Activated CD4-positive, alpha-beta T cell treated with anti-CD3 and anti-CD28 coated beads for 48 hours (primary cell): Measurements from ENCODE around the gene CMSS1.
"Not testable (repeated sequence)": the region's sequence is repeated elsewhere in the genome, so short reads cannot be mapped to it uniquely, and the experiment has no call there.

ENCODE experiments used
- DNase-seq: peaks from one replicate; pipeline ENCODE4 v3.0.0-alpha.2; 2020

The CMSS1 gene

DNA sequence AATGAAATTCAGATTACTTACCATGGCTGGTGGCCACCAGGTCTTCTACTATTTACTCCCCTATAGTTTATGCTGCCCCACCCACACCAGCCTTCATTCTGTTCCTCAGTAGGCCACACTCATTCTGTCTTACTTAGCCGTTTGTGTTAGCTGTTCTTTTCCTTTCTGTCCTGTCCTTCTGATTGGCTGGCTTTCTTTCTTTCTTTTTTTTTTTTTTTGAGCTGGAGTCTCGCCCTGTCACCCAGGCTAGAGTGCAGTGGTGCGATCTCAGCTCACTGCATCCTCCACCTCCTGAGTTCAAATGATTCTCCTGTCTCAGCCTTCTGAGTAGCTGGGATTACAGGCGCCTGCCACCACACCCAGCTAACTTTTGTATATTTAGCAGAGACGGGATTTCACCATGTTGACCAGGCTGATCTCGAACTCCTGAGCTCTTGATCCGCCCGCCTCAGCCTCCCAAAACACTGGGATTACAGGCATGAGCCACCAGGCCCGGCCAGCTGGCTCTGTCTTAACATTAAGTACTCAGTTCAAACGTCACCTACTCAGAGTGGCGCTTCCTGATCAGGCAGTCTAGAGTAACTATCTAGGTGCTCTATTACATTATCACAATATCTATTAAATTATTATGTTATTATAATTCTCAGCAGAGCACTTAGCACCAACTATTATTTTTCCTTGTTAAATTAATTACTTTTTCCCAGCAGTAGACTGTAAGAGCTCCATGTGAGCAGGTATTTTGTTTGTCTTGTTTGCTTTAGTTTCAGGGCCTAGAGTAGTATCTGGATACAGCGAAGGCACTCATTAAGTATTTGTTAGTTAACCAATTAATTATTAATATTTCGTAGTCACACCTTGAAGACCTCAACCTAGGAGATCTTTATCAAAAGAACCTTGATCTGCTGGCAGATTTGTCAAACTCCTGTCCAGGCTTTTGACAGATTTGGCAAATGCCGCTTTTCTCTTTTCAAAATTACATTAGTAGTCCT, 6.4 kb downstream of the CMSS1 start:
- DNase-seq, result no peak

GRCh38 chr3:99825004-99825640, 7.5 kb downstream of the CMSS1 start:
- no peak for DNase-seq

DNA sequence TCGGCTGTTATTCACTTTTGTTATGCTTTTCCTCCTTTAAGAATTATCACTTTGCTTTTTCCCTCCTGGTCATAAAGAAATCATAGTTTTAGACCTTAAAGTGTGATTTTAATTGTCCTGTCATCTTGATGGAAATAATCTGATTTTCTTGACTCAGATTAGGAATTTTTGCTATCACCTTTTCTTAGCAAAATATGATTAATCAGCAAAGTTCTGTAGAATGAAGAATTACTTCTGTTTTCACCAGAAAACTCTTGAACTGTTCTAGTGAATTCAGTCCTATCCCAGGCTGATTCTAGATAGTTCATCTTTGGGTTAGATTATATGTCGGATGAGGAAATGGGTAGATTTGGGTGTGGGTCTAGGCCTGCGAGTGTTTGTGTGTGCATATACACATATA, 12.2 kb downstream of the CMSS1 start:
- DNase-seq, result no peak

GRCh38 chr3:99833617-99834205, 16.0 kb downstream of the CMSS1 start:
- DNase-seq, result no peak

DNA sequence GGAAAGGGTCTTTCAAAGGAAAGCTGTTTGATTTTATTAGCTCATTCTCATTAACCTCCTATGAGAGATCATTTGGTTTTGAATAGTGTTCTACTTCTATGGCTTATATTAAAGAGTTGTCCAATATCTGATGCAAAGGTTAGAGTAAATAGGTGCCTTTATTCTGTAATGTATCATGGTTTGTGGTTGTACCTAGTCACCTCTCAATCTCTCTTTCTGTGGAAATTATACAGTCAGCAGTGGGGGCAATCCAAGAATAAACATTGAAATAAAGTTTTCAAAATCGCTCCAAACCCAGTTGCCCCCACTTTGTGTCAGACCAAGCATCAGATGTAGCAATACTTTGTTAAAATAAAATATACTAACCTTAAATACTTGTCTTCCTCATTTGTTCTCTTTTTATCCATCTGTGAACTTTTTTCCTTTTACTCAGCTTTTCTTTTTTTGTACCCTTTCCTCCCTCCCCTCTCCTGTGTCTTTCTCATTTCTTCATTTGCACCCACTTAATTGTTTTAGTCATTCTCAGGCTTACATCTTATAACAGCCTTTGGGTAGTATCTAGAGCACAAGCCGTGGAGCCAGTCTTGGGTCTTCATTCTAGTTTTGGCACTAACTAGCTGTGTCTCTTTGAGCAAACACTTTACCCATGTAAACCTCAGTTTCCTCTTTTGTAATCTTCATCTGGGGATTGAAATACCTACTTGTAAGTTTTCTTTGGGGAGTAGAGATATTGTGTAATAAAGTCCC, 16.7 kb downstream of the CMSS1 start:
- no peak for DNase-seq

DNA sequence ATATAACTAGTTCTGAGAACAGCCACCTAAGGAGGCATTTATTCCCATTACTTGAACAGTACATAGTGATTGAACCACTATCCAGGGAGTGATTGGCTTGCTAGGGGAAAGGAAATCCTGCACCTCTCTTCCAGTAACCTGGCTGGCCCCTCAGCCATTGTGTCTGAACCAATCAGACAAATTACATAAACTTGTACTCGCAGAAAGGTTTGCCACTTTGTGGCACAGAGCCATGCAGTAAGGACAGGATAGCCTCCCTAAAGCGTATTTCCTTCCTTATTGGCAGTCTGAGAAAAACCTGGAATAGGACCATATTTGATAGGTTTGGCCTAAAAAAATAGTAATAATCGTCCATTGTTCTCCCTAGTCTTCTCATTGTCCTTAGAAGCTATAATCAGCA, 19.0 kb downstream of the CMSS1 start:
- no peak for DNase-seq

GRCh38 chr3:99837715-99838114, 20.1 kb downstream of the CMSS1 start:
- DNase-seq, result no peak

GRCh38 chr3:99838755-99839154, 21.1 kb downstream of the CMSS1 start:
- DNase-seq, result no peak

DNA sequence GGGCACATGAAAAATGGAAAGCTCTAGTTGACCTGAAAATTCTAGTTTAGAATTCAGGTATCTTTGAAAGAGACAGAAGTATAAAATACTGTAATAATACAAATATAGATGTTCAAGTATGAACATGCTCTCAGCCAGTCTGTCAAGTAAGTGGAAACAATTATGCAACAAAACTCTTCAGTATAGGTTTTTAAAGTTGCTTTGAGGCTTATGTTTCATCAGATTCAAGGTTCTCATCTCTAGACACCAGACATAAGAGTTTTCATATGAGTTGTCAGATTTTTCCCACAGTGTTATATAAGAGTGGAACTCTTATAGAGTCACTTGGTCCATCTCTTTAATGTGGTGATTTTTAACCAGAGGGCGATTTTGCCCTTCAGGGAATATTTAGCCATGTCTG, 22.0 kb downstream of the CMSS1 start:
- DNase-seq, result no peak

- DNase-seq, result not testable (repeated sequence)
These were observed 24.3 kb downstream of the CMSS1 start for GRCh38 chr3:99841949-99842348.

GRCh38 chr3:99842826-99843589, 25.3 kb downstream of the CMSS1 start:
- DNase-seq, result no peak

- no peak for DNase-seq
These were observed 26.1 kb downstream of the CMSS1 start for GRCh38 chr3:99843590-99844258.

- DNase-seq, result no peak
These were observed 27.7 kb downstream of the CMSS1 start for GRCh38 chr3:99845331-99845730.

DNA sequence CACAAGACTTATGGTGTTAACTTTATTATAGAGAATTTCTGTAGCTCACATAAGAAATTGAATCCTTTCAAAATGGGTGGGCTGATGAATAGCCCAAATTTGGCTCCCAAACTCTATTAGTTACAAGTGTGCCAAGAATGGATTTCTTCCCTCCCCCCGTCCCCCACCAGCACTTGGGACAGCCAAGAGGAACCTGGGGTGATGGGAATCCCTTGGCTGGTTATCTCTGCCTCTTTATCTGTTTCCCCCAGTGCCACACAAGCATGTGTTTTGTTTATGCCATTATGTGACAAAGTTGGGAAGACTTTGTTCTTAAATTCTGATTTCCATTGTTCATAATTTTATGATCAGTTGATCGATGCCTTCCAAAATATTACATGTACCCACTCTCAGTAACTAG, 28.3 kb downstream of the CMSS1 start:
- DNase-seq, result no peak

- DNase-seq, result no peak
These were observed 29.0 kb downstream of the CMSS1 start for GRCh38 chr3:99846477-99847160.

DNA sequence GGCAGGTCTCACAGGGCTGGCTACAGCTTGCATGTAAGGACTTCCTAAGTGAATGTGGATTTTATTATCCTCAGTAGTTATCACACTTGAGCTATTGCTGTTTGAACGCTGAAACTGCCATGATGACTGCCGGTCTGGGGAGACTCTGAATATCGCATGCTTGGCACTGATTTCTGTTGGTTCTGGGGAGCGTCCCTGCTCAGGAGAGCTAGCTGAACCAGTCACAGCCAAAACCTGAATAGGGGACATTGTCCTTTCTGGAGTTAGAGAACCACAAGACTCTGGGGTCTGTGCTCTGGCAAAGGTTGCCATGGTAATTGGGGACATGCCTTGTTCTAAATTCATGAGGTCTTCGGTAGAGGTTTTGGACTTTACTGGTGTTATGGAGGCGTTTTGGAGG, 30.8 kb downstream of the CMSS1 start:
- DNase-seq, result no peak

- DNase-seq, result no peak
These were observed 32.9 kb downstream of the CMSS1 start for GRCh38 chr3:99850608-99851007.

- no peak for DNase-seq
These were observed 34.3 kb downstream of the CMSS1 start for GRCh38 chr3:99851955-99852354.

DNA sequence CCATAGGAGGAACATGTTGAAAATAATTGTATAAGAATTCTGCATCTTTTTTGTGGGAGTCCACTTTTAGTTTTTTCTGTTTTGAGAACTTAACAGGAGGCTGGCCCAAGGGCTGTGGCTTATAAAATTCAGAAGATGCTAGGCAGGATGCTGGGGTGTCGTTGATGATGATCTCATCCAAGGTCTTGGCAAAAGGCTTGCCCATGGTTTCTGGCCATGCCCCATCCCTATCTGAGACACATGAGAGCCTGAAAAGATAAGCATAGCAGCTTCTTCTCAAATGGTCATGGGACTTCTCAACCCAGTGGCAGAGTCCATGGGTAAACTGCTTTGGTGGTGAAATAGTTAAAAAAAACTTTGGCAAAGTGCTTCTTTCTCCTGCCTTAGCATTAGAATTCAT, 35.2 kb downstream of the CMSS1 start:
- DNase-seq, result no peak

GRCh38 chr3:99854756-99855298, 37.2 kb downstream of the CMSS1 start:
- no peak for DNase-seq

DNA sequence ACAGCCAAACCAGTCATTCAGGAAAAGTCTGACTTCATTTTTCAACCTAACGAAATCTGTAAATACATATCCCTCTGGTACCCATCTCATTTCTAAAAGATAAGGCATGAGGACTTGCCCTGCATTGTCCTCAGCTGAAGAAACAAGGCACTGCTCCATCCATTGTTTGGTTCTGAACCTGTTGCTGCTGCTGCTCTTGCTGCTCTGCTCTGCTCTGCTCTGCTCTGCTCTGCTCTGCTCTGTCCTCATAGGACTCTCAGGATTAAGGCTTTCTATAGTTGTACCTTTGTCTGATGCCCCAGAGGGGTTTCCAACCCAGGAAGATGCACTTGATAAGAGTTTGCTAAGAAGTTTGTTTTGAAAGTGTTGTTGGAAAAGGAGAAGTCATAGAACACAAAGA, 38.2 kb downstream of the CMSS1 start:
- no peak for DNase-seq
